Heart right ventricle (tissue), 16 donors: ENCODE data around the gene STAMBPL1. TPM values are rescaled to one million over a fixed set of nuclear protein-coding genes. Genes with fewer than 3 reads are reported as not detected.

Source experiments
- ATAC-seq, 8 donors: fragments of 200-7000 bp; cut with Tn5 transposase; one replicate each; pipeline ENCODE4 v1.9.1; 2020; ENCODE audit warnings: mild to moderate bottlenecking in 8 of 8, moderate library complexity in 8 of 8, moderate number of reproducible peaks in 1 of 8
- DNase-seq, 2 donors: peaks; one replicate each; pipeline ENCODE4 v3.0.0-alpha.2; 2020
- H3K27ac ChIP-seq, 10 donors: fragments of 200-600 bp; sonication (generic) in 2 of 10; one replicate each; pipeline versions ENCODE4 v1.5.0 to v1.8.0; 2020 to 2022; ENCODE audit warnings: mild to moderate bottlenecking in 3 of 10
- H3K27me3 ChIP-seq, 7 donors: fragments of 200-600 bp; one replicate each; pipeline ENCODE4 v1.8.0; 2021 to 2022; ENCODE audit warnings: mild to moderate bottlenecking in 2 of 7
- H3K36me3 ChIP-seq, 9 donors: fragments of 200-600 bp; sonication (generic) in 1 of 9; one replicate each; pipeline versions ENCODE4 v1.5.0 to v1.8.0; 2020 to 2022; ENCODE audit warnings: mild to moderate bottlenecking in 2 of 9
- H3K4me1 ChIP-seq, 9 donors: fragments of 200-600 bp; sonication (generic) in 1 of 9; one replicate each; pipeline versions ENCODE4 v1.5.0 to v1.8.0; 2020 to 2022; ENCODE audit warnings: mild to moderate bottlenecking in 4 of 9
- H3K4me3 ChIP-seq, 10 donors: fragments of 200-600 bp; sonication (generic) in 2 of 10; one replicate each; pipeline versions ENCODE4 v1.5.0 to v1.8.0; 2020 to 2022; ENCODE audit warnings: mild to moderate bottlenecking in 7 of 10, moderate library complexity in 2 of 10
- H3K9me3 ChIP-seq, 11 donors: fragments of 200-600 bp in 10 of 11; sonication (generic) in 2 of 11; one replicate each; pipeline versions ENCODE4 v1.5.0 to v1.8.0; 2013 to 2022; ENCODE audit warnings: mild to moderate bottlenecking in 2 of 11, control low read depth in 1 of 11, moderate library complexity in 1 of 11
- WGBS, 2 donors: extraction: QIAGEN DNeasy Blood & Tissue Kit; methylation state at CpG; one replicate each; pipeline ENCODE4 v1.1.7; 2013; ENCODE audit warnings: inconsistent platforms in 1 of 2; 5-methylcytosine and 5-hydroxymethylcytosine counted together
- intact Hi-C, 10 donors: fragments of 100-400 bp; cut with DNase I; formaldehyde crosslinking; loops; one replicate each; pipeline versions ENCODE4 v1.11.1 to v1.14.2; 2022
- polyA plus RNA-seq, 2 donors: library from polyadenylated mRNA; stranded (reverse); fragments of 200-250 nt; gene quantifications; one replicate each; pipeline ENCODE4 v1.2.3, GENCODE V29; 2013
- total RNA-seq, 10 donors: library from RNA; stranded (reverse); fragmentation: NEBNext Ultra II Directional in 3 of 10; extraction: Animal tissue kit (Norgen Biotek cat#: 25700) in 3 of 10; gene quantifications; one replicate each; pipeline versions ENCODE4 v1.2.1 to v1.2.4, GENCODE V29; 2021 to 2023
- TF ChIP-seq, protein P1 (sequence below), 9 donors: fragments of 200-600 bp; sonication (generic) in 2 of 9; IDR thresholded peaks; one replicate each; pipeline versions ENCODE4 v1.5.0 to v1.8.0; 2021 to 2022; ENCODE audit warnings: antibody characterized with exemption in 9 of 9, mild to moderate bottlenecking in 5 of 9, moderate library complexity in 1 of 9
- donor health status: Arrhythmogenic right ventricular cardiomyopathy.
- donor health status: ischemic (EF 13 %, LVEDD 7.1; RV severe dilation, severe dysfunction).
- donor health status: healthy with polysubstance abuse.
- donor health status: DM: no; HTN: yes; CAD: no.
- donor health status: DM: no; HTN: no; CAD: no.
- donor health status: ischemic (EF 25% LVEDD 6.9; RV normal size, moderate dysfunction).
- donor health status: ischemic (EF 25% LVEDD 5.7; RV mildly dilated, moderate dysfunction).
- donor health status: healthy.
- donor health status: DM: yes; HTN: yes; CAD: no.
- donor health status: Ischemic cardiomyopathy.
- donor health status: ischemic (EF 35%, LVEDD 5.7; RV mildly dilated, moderate dysfunction).
- donor health status: nonischemic (EF 11% LVEDD 7.7; RV severe dilation, severe dysfunction).
- donor health status: DM: yes; HTN: yes; CAD: no.
- donor health status: PGD.
- donor health status: ischemic (EF 29% LVEDD 5.4; RV normal size, mild dysfunction).
- donor health status: nonischemic (EF 23%, LVEDD 6.1; RV moderate dilation, normal function).

The STAMBPL1 gene
- total and polyA plus RNA-seq, 12 donors: 0.94 to 3.3 (median 2.7) TPM

DNA sequence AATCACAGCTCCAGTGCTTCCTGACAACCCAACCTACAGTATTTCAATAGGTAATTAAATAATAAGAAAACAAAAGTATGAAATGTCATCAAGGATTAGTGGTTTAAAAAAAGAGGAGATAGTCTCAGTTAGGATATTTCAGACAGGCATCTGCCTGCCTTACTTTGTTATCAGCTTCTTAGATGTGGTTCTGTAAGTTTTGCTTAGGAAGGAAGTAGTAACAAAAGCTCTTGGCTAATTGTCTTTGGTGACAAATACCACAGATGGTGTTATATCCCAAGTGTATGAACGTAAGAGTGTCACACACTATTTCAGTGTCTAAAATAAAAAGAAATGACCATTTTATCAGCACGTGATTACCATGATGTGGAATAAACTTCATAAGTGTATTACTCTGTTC is 82.3 kb downstream of the STAMBPL1 start:
- TF ChIP-seq, protein P1, sequence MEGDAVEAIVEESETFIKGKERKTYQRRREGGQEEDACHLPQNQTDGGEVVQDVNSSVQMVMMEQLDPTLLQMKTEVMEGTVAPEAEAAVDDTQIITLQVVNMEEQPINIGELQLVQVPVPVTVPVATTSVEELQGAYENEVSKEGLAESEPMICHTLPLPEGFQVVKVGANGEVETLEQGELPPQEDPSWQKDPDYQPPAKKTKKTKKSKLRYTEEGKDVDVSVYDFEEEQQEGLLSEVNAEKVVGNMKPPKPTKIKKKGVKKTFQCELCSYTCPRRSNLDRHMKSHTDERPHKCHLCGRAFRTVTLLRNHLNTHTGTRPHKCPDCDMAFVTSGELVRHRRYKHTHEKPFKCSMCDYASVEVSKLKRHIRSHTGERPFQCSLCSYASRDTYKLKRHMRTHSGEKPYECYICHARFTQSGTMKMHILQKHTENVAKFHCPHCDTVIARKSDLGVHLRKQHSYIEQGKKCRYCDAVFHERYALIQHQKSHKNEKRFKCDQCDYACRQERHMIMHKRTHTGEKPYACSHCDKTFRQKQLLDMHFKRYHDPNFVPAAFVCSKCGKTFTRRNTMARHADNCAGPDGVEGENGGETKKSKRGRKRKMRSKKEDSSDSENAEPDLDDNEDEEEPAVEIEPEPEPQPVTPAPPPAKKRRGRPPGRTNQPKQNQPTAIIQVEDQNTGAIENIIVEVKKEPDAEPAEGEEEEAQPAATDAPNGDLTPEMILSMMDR (IDR thresholded peaks at IDR 0.05): no peak
- H3K27ac ChIP-seq: no peak overlapping the region
- peaks cover 0 to 31% (median 9%) of the 10 kb centered on the region in 9 donors for H3K4me1 ChIP-seq
- no peaks in the 10 kb centered on the region for H3K36me3 ChIP-seq
- no peak overlapping the region for H3K4me3 ChIP-seq
- DNase-seq (no peak), ATAC-seq (no peak)
- 59 to 62% methylated on average over 2 of the region's 2 CpGs for WGBS, 2 donors
- no peaks in the 10 kb centered on the region for H3K9me3 ChIP-seq
- intact Hi-C loops: no loop called here
- H3K27me3 ChIP-seq: no peaks in the 10 kb centered on the region

DNA sequence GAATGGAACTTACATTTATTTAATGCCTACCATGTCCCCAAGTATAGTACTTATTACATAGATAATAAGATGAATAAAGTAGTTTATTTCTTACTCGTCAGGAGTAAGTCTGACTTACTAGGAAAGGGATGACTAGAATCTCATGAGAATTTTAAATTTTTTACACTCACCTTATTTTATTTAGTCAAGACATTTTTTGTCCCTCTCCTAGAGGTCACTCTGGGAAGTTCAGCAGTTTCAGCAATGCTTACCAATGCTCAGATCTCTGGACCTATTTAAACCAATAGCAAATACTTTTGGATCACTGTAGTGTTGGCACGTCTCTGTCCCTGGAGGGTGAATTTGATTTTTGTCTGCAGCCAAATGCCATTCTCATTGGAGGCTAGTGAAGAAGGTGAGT is 83.3 kb downstream of the STAMBPL1 start:
- Histone ChIP-seq H3K4me1 (peaks cover 0 to 31% (median 11%) of the 10 kb centered on the region in 9 donors), H3K36me3 (no peaks in the 10 kb centered on the region), H3K27me3 (no peaks in the 10 kb centered on the region), H3K9me3 (no peaks in the 10 kb centered on the region), H3K4me3 (no peak overlapping the region), H3K27ac (no peak overlapping the region)
- no peak for DNase-seq
- 95 to 100% methylated on average over 2 of the region's 2 CpGs for WGBS, 2 donors
- TF ChIP-seq, protein P1 (IDR thresholded peaks at IDR 0.05): no peak
- ATAC-seq: no peak
- intact Hi-C loops: no loop called here

DNA sequence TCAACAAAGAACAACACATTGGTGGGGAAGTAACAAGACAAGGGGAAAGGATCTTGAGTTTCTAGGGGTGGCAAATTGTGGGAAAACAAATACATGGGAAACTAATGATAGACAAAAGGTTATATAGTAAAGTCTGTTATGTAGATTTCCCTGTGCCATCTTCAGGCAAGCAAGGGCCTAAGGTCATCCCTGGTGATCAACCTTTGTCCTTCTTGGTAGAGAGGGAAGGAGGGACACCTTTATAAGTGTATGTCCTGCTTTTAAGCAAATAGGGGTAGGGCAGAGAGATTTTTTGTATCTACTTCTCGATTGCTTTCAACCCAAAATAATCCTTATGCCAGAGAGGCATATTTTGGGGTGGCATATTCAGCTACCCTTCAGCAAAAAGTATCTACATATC is 84.3 kb downstream of the STAMBPL1 start:
- WGBS, 2 donors: 92 to 93% methylated on average over 1 of the region's 1 CpG
- H3K4me3 ChIP-seq: no peak overlapping the region
- DNase-seq (no peak), ATAC-seq (no peak)
- TF ChIP-seq, protein P1 (IDR thresholded peaks at IDR 0.05): no peak
- H3K4me1 ChIP-seq: peaks cover 0 to 37% (median 16%) of the 10 kb centered on the region in 9 donors
- H3K9me3 ChIP-seq: no peaks in the 10 kb centered on the region
- intact Hi-C loops: no loop called here
- H3K27ac ChIP-seq: no peak overlapping the region
- H3K36me3 ChIP-seq: no peaks in the 10 kb centered on the region
- H3K27me3 ChIP-seq: no peaks in the 10 kb centered on the region

DNA sequence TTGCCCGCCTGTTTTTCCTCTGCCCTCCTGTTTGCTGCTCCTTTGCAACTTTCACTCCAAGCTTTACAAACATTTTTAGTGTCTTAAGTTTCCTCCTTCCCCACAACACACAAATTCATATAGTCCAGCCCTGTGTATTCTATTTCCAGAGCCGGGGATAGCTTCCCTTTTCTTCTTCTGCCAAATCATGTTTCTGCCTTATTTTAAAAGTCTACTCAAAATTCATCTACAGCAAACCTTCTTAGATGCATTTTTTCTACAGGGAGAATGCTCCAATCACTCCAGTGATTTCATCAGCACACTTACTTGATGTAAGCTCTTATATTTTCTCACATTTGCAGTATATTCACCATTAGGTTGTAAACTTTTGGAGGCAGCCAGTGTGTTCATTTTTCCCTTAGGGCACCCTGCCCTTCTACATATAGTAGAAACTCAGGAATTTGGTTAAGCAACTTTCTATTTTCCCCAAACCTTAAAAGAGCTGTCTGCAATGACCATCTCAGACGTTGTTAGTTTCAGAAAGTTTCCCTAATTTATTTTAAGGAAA is 84.9 kb downstream of the STAMBPL1 start:
- no peaks in the 10 kb centered on the region for H3K36me3 ChIP-seq
- H3K4me3 ChIP-seq: no peak overlapping the region
- no peaks in the 10 kb centered on the region for H3K9me3 ChIP-seq
- H3K4me1 ChIP-seq: peaks cover 0 to 38% (median 16%) of the 10 kb centered on the region in 9 donors
- DNase-seq (no peak), ATAC-seq (no peak)
- TF ChIP-seq, protein P1 (IDR thresholded peaks at IDR 0.05): no peak
- peak overlapping the region in 2 of 10 donors; percentile 4 to 9 for H3K27ac ChIP-seq
- no peaks in the 10 kb centered on the region for H3K27me3 ChIP-seq
- WGBS, 2 donors: 66 to 67% methylated on average over 3 of the region's 3 CpGs
- intact Hi-C loops: no loop called here
